Immature natural killer cell (primary cell): ENCODE results near the gene DIAPH2. TPM values are rescaled to one million over a fixed set of nuclear protein-coding genes. Genes with fewer than 3 reads are reported as not detected.

Experiments
- DNase-seq, 3 donors: peaks; one replicate each; pipeline ENCODE4 v3.0.0; 2022; ENCODE audit warnings: mixed read lengths in 1 of 3
- H3K27ac Mint-ChIP-seq, 6 donors: one replicate each; pipeline ENCODE4 v1.8.0; 2020; ENCODE audit warnings: mixed read lengths in 6 of 6, mild to moderate bottlenecking in 5 of 6, inconsistent platforms in 4 of 6, moderate library complexity in 3 of 6
- H3K27me3 Mint-ChIP-seq, 3 donors: one replicate each; pipeline ENCODE4 v1.8.0; 2020 to 2021; ENCODE audit warnings: low read depth in 3 of 3, mild to moderate bottlenecking in 3 of 3, mixed read lengths in 3 of 3, moderate library complexity in 3 of 3, inconsistent platforms in 1 of 3
- H3K36me3 Mint-ChIP-seq, 3 donors: one replicate each; pipeline ENCODE4 v1.8.0; 2020; ENCODE audit warnings: mixed read lengths in 3 of 3, inconsistent platforms in 2 of 3, mild to moderate bottlenecking in 2 of 3
- H3K4me1 Mint-ChIP-seq, 2 donors: one replicate each; pipeline ENCODE4 v1.8.0; 2020; ENCODE audit warnings: inconsistent platforms in 2 of 2, mild to moderate bottlenecking in 2 of 2, mixed read lengths in 2 of 2, moderate library complexity in 1 of 2
- H3K4me3 Mint-ChIP-seq, 5 donors: one replicate each; pipeline ENCODE4 v1.8.0; 2020; ENCODE audit warnings: mild to moderate bottlenecking in 5 of 5, mixed read lengths in 5 of 5, inconsistent platforms in 3 of 5, moderate library complexity in 3 of 5
- H3K9me3 Mint-ChIP-seq, 6 donors: one replicate each; pipeline ENCODE4 v1.8.0; 2020; ENCODE audit warnings: mild to moderate bottlenecking in 6 of 6, mixed read lengths in 6 of 6, inconsistent platforms in 4 of 6, moderate library complexity in 3 of 6
- polyA plus RNA-seq, 3 donors: library from polyadenylated mRNA; unstranded; fragments of 300-500 nt; fragmentation: Illumina TruSeq; gene quantifications; one replicate each; pipeline ENCODE4 v1.2.3, GENCODE V29; 2021

Gene DIAPH2
- polyA plus RNA-seq, 3 donors from 2014 or later = 5.5 to 10.9 (median 9.6) TPM

GRCh38 chrX:97310373-97310772, 625.7 kb downstream of the DIAPH2 start:
- H3K36me3 Mint-ChIP-seq = no peaks in the 10 kb centered on the region
- no peak overlapping the region for H3K4me3 Mint-ChIP-seq
- no peak for DNase-seq
- H3K4me1 Mint-ChIP-seq = no peaks in the 10 kb centered on the region
- no peak overlapping the region for H3K27ac Mint-ChIP-seq
- peaks cover 1 to 6% (median 2%) of the 10 kb centered on the region in 3 donors for H3K27me3 Mint-ChIP-seq
- no peaks in the 10 kb centered on the region for H3K9me3 Mint-ChIP-seq

- Mint-ChIP-seq H3K4me3 (no peak overlapping the region), H3K27ac (no peak overlapping the region), H3K4me1 (no peaks in the 10 kb centered on the region), H3K27me3 (peaks cover 1 to 6% (median 2%) of the 10 kb centered on the region in 3 donors), H3K36me3 (no peaks in the 10 kb centered on the region), H3K9me3 (no peaks in the 10 kb centered on the region)
- DNase-seq = no peak
These were observed 626.6 kb downstream of the DIAPH2 start for GRCh38 chrX:97311066-97311778.

GRCh38 chrX:97314345-97314744, 629.7 kb downstream of the DIAPH2 start:
- no peaks in the 10 kb centered on the region for H3K4me1 Mint-ChIP-seq
- no peak overlapping the region for H3K27ac Mint-ChIP-seq
- no peaks in the 10 kb centered on the region for H3K9me3 Mint-ChIP-seq
- DNase-seq = no peak
- peaks cover 2 to 6% (median 3%) of the 10 kb centered on the region in 3 donors for H3K27me3 Mint-ChIP-seq
- no peaks in the 10 kb centered on the region for H3K36me3 Mint-ChIP-seq
- H3K4me3 Mint-ChIP-seq = no peak overlapping the region

- no peaks in the 10 kb centered on the region for H3K9me3 Mint-ChIP-seq
- DNase-seq = no peak
- H3K36me3 Mint-ChIP-seq = no peaks in the 10 kb centered on the region
- no peaks in the 10 kb centered on the region for H3K4me1 Mint-ChIP-seq
- H3K4me3 Mint-ChIP-seq = no peak overlapping the region
- no peak overlapping the region for H3K27ac Mint-ChIP-seq
- H3K27me3 Mint-ChIP-seq = peaks cover 2 to 3% (median 2%) of the 10 kb centered on the region in 3 donors
These were observed 631.3 kb downstream of the DIAPH2 start for GRCh38 chrX:97315939-97316338.

GRCh38 chrX:97320305-97320704, 635.7 kb downstream of the DIAPH2 start:
- H3K36me3 Mint-ChIP-seq = peaks cover 0 to 4% (median 0%) of the 10 kb centered on the region in 3 donors
- DNase-seq = no peak
- no peaks in the 10 kb centered on the region for H3K9me3 Mint-ChIP-seq
- peaks cover 0 to 1% (median 0%) of the 10 kb centered on the region in 3 donors for H3K27me3 Mint-ChIP-seq
- no peak overlapping the region for H3K4me3 Mint-ChIP-seq
- no peak overlapping the region for H3K27ac Mint-ChIP-seq
- H3K4me1 Mint-ChIP-seq = no peaks in the 10 kb centered on the region

- Mint-ChIP-seq H3K4me3 (no peak overlapping the region), H3K9me3 (no peaks in the 10 kb centered on the region), H3K36me3 (peaks cover 0 to 4% (median 0%) of the 10 kb centered on the region in 3 donors), H3K27ac (no peak overlapping the region), H3K4me1 (no peaks in the 10 kb centered on the region), H3K27me3 (peaks cover 0 to 1% (median 0%) of the 10 kb centered on the region in 3 donors)
- DNase-seq = no peak
These were observed 637.8 kb downstream of the DIAPH2 start for GRCh38 chrX:97322401-97322800.

GRCh38 chrX:97326456-97326855, 641.8 kb downstream of the DIAPH2 start:
- no peak for DNase-seq
- Mint-ChIP-seq H3K9me3 (no peaks in the 10 kb centered on the region), H3K4me1 (no peaks in the 10 kb centered on the region), H3K27me3 (peaks cover 0 to 3% (median 0%) of the 10 kb centered on the region in 3 donors), H3K36me3 (peaks cover 0 to 4% (median 0%) of the 10 kb centered on the region in 3 donors), H3K27ac (no peak overlapping the region), H3K4me3 (no peak overlapping the region)

- Mint-ChIP-seq H3K4me3 (no peak overlapping the region), H3K36me3 (no peaks in the 10 kb centered on the region), H3K27me3 (peaks cover 0 to 3% (median 2%) of the 10 kb centered on the region in 3 donors), H3K9me3 (no peaks in the 10 kb centered on the region), H3K27ac (no peak overlapping the region), H3K4me1 (no peaks in the 10 kb centered on the region)
- DNase-seq = no peak
These were observed 644.3 kb downstream of the DIAPH2 start for GRCh38 chrX:97328853-97329390.

- H3K4me1 Mint-ChIP-seq = no peaks in the 10 kb centered on the region
- H3K36me3 Mint-ChIP-seq = no peaks in the 10 kb centered on the region
- H3K9me3 Mint-ChIP-seq = no peaks in the 10 kb centered on the region
- H3K27ac Mint-ChIP-seq = no peak overlapping the region
- no peak for DNase-seq
- peaks cover 0 to 3% (median 2%) of the 10 kb centered on the region in 3 donors for H3K27me3 Mint-ChIP-seq
- H3K4me3 Mint-ChIP-seq = no peak overlapping the region
These were observed 645.5 kb downstream of the DIAPH2 start for GRCh38 chrX:97330151-97330550.

GRCh38 chrX:97332963-97333362, 648.3 kb downstream of the DIAPH2 start:
- peaks cover 0 to 3% (median 2%) of the 10 kb centered on the region in 3 donors for H3K27me3 Mint-ChIP-seq
- no peaks in the 10 kb centered on the region for H3K9me3 Mint-ChIP-seq
- H3K27ac Mint-ChIP-seq = no peak overlapping the region
- no peaks in the 10 kb centered on the region for H3K4me1 Mint-ChIP-seq
- H3K4me3 Mint-ChIP-seq = no peak overlapping the region
- H3K36me3 Mint-ChIP-seq = no peaks in the 10 kb centered on the region
- no peak for DNase-seq

GRCh38 chrX:97334850-97335249, 650.2 kb downstream of the DIAPH2 start:
- Mint-ChIP-seq H3K27ac (no peak overlapping the region), H3K27me3 (peaks cover 0 to 2% (median 0%) of the 10 kb centered on the region in 3 donors), H3K4me1 (no peaks in the 10 kb centered on the region), H3K9me3 (no peaks in the 10 kb centered on the region), H3K36me3 (no peaks in the 10 kb centered on the region), H3K4me3 (no peak overlapping the region)
- DNase-seq = no peak

- peaks cover 0 to 2% (median 1%) of the 10 kb centered on the region in 3 donors for H3K27me3 Mint-ChIP-seq
- no peaks in the 10 kb centered on the region for H3K36me3 Mint-ChIP-seq
- H3K4me3 Mint-ChIP-seq = no peak overlapping the region
- peaks cover 0 to 1% (median 0%) of the 10 kb centered on the region in 6 donors for H3K9me3 Mint-ChIP-seq
- DNase-seq = no peak
- H3K4me1 Mint-ChIP-seq = no peaks in the 10 kb centered on the region
- H3K27ac Mint-ChIP-seq = no peak overlapping the region
These were observed 660.1 kb downstream of the DIAPH2 start for GRCh38 chrX:97344724-97345123.

GRCh38 chrX:97358941-97359340, 674.3 kb downstream of the DIAPH2 start:
- Mint-ChIP-seq H3K36me3 (no peaks in the 10 kb centered on the region), H3K27me3 (no peaks in the 10 kb centered on the region), H3K9me3 (no peaks in the 10 kb centered on the region), H3K4me3 (no peak overlapping the region), H3K27ac (no peak overlapping the region), H3K4me1 (no peaks in the 10 kb centered on the region)
- DNase-seq = no peak

GRCh38 chrX:97363843-97364242, 679.2 kb downstream of the DIAPH2 start:
- no peak for DNase-seq
- H3K4me1 Mint-ChIP-seq = no peaks in the 10 kb centered on the region
- no peaks in the 10 kb centered on the region for H3K9me3 Mint-ChIP-seq
- H3K4me3 Mint-ChIP-seq = no peak overlapping the region
- no peaks in the 10 kb centered on the region for H3K27me3 Mint-ChIP-seq
- H3K27ac Mint-ChIP-seq = no peak overlapping the region
- no peaks in the 10 kb centered on the region for H3K36me3 Mint-ChIP-seq

- Mint-ChIP-seq H3K27ac (no peak overlapping the region), H3K9me3 (no peaks in the 10 kb centered on the region), H3K4me3 (no peak overlapping the region)
These were observed 681.6 kb downstream of the DIAPH2 start for GRCh38 chrX:97366237-97366636.

More at GRCh38 chrX:97366237-97366636, 681.6 kb downstream of the DIAPH2 start:
- Mint-ChIP-seq H3K4me1 (no peaks in the 10 kb centered on the region), H3K27me3 (no peaks in the 10 kb centered on the region), H3K36me3 (no peaks in the 10 kb centered on the region)
- DNase-seq = no peak
